NCI-H2081 treated with DMSO at 0.1 percent for 48 hours (cell line): Measurements from ENCODE around the gene POM121L2.
A peak's percentile ranks its signal among the peaks of the same experiment; 100 is the strongest.

ENCODE experiments used
- DNase-seq: peaks from one replicate; lab custom pipeline; 2025; lab: John Stamatoyannopoulos, UW

Gene POM121L2

GRCh38 chr6:27312146-27312949, at the start of gene POM121L2:
POM121L2 (minus strand) TSS chr6:27312273; CDS start chr6:27312170, 103 bp downstream.
- DNase-seq = peak; percentile 50

DNA sequence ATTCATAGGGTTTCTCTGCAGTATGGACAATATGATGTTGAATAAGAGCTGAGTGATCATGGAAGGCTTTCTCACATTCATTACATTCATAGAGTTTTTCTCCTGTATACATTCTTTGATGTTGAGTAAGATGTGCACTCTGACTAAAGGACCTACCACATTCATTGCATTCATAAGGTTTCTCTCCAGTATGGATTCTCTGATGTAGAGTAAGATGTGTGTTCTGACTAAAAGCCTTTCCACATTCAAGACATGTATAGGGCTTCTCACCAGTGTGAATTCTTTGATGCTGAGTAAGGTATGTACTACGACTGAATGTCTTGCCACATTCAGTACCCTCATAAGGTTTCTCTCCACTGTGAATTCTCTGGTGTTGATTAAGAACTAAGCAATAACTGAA, 47.2 kb upstream of the POM121L2 start:
- DNase-seq = no peak

DNA sequence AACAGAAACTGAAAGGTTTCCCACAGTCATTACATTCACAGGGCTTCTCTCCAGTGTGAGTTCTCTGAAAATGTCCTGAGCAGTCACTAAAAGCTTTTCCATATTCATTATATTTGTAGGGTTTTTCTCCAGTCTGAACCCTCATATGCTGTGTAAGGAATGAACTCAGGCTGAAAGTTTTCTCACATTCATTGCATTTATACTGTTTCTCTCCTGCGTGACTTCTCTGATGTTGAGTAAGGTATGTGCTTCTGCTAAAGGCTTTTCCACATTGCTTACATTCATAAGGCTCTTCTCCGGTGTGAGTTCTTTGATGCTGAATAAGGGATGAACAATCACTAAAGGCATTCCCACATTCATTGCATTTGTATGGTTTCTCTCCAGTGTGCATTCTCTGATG, 46.7 kb upstream of the POM121L2 start:
- DNase-seq = no peak

GRCh38 chr6:27352850-27353249, 40.8 kb upstream of the POM121L2 start:
- no peak for DNase-seq

DNA sequence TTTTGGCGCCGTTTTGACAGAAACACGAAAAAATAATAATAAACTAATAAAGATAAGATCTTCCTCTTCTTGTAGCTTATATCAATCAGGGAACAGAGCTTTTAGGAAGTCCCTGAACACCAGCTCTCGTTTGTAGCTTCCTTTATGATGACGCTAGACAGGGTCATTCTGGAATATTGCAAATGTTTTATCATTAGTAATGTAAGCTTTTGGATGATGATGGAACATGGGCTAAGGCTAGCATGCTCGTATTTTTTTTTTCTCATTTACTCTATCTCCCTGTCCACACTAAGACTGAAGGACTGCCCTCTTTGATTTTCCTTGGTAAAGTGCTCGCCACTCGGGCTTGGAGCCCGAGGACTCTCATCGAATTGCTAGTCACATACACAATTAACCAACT, 22.1 kb upstream of the POM121L2 start:
- no peak for DNase-seq

DNA sequence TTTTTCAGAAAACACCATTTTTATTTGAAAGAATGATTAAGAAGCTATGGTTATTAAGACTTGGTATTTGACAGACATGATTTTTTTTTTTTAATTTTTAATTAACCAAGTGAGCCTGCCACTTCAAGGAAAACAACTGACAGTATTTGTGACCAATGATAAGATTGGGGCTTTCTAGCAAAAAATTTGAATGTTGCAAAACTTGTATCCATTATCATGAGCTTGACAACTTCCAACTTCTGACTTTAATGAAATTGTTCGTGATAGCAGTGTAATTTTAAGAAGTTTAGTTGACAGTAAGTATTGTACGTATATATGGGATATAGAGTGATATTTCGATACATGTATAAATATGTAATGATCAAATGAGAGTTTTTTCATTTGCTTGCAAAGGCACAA, 21.6 kb upstream of the POM121L2 start:
- no peak for DNase-seq

DNA sequence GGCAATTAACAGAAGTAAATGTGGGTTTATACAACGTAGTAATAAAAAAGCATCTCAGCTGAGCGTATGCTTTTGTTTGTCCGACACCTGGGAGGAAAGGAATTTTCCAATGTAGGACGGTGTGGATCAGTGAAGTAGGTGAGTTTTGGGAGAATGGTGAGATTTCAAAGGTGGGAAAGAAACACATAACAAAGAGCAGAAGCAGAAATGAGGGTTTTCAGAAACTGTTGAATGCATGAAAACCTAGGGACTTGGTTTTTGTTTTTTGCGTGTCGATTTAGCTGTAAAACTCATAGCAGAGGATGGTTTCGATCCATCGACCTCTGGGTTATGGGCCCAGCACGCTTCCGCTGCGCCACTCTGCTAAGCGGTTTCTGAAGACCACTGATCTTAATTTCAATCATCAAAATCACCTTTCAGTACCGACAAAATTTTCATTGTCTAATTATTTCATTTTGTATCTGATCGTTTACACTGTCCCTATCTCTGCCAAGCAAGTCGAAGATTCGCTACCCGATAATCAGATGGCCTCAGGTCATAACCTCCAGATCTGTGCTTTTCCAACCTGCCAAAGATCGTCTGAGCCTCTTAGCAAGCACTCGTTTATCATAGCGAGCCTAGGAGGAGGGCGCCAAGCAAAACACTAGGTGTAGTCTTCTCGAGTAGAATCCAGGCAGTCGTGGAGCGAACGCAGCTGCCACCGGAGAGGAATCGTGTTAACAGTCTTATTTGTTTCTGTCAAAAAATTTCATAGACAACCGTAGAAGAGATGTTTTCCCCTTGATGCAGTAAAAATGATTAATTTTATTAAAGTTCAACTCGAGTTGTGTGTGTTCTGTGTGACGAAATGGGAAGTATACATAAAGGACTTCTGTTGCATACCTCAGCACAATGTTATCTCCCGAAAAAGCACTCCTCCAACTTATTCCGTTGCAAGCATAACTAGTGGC, 20.9 kb upstream of the POM121L2 start:
- DNase-seq = no peak

DNA sequence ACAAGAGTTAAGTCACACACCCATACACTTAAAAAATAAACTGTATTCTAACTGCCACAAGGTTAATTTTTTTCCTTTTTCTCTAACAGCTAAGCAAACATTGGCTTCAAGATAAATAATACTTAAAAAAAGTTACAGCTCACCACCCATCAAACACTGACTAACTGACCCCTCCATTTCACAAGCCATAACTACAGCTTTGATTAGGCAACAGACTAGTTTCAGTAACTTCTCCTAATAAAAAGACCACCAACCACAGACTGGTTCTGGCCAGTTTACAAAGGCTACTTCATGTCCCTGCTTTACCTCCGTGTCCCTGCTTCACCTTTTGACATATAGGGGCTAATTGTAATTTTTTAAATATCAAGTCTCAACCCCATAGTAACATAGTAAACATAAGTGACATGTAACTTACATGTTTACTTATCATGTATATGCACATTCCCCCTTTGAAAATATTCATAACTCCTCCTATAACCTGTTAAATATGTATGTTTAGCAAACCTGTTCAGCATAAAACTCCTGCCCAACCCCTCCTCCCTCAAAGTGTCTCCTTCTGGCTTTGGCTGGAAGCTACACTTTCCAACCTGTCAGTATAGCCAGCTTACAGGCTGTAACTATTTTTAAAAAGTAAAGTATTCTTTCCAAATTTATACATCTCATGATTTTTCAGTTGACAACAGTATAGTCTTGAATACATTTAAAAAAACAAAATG, 15.1 kb upstream of the POM121L2 start:
- no peak for DNase-seq

GRCh38 chr6:27321901-27322300, 9.8 kb upstream of the POM121L2 start:
- DNase-seq = no peak

DNA sequence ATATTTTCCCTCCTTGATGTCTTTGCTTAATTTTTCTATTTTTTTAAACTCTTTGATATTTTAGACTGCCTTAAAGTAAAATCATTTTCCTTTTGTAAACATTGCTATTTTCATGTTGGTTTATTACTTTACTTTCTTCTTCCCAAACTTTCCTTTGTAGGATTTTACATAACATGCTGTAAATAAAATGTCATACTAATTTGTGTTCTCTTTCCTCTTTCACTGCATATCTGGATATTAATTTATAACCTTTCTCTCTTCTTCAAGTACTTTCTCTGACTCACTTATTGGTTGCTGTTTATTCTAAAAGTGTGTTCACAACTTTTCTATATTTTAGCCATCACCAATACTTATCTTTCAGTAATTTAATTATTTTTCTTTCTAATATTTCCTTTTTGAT, 9.3 kb upstream of the POM121L2 start:
- no peak for DNase-seq

DNA sequence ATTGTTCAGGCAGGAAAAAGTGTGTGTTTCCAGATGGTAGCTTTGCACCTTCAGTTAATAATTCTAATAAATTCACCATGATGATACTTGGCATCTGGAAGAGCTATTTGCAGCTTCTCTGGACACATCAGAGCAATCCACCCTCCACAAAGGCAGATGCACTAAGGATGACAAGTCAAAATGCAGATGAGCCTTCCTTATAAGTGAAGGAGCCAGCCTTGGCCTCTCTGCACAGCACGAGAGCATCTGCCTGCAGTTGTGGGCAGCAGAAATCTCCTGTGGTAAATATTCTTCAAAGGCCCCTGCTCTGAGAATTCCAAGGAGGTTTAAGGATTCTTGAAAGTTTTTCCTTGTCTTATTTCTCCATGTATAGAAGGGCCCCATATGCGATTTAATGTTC, 6.9 kb upstream of the POM121L2 start:
- no peak for DNase-seq

- DNase-seq = no peak
Measured at GRCh38 chr6:27314046-27314445, 2.0 kb upstream of the POM121L2 start.

GRCh38 chr6:27312950-27313271, 838 bp upstream of the POM121L2 start:
- no peak for DNase-seq

DNA sequence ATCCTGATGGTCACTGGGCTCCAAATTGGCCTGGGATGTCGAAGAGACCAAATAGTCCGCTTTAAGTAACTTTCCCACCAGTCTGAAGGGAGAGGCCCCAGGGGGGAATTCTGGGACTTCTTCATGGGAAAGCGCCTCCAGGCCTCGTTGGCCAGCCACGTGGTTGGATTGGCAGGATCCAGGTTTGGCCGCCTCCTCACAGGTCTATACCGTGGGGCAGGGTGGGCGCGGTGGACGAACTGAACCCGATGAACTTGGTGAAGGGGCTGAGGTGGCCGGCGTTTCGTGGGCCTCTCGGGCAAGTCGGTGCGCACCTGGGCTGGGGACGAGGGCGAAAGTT, 297 bp downstream of the POM121L2 start:
- no peak for DNase-seq

- no peak for DNase-seq
Measured at GRCh38 chr6:27303613-27304272, 8.3 kb downstream of the POM121L2 start.

- no peak for DNase-seq
Measured at GRCh38 chr6:27297857-27298730, 14.0 kb downstream of the POM121L2 start.

- no peak for DNase-seq
Measured at GRCh38 chr6:27297484-27297856, 14.6 kb downstream of the POM121L2 start.

GRCh38 chr6:27296106-27296783, 15.8 kb downstream of the POM121L2 start:
- DNase-seq = no peak

DNA sequence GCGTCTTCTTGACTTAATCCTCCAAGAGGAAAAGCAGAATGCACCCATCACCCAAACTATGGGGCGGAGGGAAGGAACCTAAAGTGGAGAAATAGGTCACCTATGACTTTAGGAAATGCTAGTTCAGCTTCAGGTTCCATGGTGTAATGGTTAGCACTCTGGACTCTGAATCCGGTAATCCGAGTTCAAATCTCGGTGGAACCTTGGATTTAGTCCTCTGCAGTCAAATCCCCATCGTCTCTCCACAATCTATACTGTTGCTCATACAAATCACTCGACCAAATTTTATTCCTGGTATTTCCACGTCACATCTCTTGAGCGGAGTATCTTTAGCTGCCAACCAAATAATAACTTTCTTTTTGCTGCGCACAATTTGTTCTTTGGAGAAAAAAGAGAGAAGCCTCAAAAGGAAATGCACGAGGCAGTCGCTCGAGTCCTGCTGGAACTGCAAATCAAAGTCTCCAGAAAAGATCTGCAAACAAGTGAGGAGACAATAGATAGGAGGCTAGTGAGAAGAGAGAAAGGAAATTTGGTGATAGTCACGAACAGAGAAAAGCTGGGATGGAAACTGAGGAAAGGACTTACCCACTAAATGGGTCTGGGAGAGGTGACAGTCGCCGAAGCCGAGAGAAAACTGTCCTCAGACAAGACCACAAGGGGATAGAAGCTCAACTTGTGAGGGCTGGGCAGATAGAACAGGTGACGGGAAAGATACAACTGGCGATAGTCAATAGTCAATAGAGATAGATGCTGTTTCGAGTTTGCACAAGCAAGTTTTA, 16.6 kb downstream of the POM121L2 start:
- no peak for DNase-seq

DNA sequence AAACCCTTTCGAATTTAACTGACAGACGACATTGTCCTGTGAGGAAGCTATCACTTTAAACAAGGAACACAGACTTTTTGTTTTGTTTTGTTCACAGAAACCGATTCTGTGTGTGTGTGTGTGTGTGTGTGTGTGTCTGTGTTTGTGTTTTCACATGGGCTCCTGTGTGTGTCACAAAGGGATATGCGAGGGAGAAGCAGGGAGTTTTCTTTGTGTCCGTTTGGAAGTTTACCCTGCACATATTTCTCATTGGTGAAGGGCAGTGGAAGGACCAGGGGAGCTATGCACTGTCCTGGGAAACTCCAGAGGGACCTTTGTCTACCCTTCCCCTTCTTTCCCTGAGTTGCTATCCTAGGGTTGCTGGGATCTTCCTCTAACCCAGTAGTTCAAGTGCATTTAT, 17.7 kb downstream of the POM121L2 start:
- no peak for DNase-seq
